GM18519 (cell line): ENCODE data around the gene EFCAB8.

ENCODE experiments used
- ATAC-seq: cut with Tn5 transposase; IDR thresholded peaks from one replicate; pipeline ENCODE4 v1.9.1; 2021; ENCODE audit warnings: mild to moderate bottlenecking, moderate library complexity; ENCODE audit not compliant: unreplicated experiment, low FRiP score

The EFCAB8 gene

DNA sequence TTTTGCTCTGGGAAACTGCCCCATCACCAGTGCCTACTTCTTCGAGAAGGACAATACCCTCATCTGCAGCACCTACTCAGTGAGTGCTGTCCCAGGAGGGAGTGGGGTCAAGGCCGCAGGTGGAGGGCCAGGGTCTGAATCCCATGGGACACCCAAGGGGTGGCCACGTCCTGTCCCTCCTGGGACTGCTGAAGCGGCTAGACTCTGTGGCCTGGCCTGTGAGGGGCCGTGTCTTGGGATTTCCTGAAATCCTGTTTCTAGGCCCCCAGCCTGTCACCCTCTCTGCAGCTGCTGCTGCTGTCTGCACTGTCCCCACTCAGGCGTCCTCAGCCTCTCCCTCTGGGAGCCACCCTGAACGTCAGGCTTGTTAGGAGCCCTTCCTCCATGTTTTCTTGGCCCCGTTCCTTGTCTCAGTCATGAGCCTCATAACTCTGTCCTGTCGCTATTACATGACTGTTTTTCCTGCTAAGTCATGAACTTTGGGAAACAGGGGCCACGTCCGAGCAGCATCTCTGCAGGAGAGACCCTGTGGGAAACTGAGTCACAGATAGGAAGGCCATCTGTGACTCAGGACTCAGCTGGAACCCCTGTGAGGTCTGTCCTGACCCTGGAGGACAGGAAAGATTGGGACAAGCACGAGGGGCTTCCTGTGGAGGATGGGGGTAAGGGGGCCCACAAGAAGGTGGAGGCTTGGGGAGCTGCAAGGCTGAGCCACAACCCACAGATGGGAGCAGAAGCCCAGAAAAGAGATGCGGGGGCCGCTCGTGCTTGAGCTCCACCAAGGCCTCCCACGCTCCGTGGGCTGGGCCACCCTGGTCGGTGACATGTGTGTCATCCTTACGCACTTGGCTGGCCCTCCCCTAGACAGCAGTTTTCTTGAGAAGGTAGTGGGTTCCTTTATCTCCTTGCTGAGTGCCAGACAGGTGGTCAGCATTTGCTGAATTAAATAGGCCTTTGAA lies 49.9 kb downstream of the EFCAB8 start:
- ATAC-seq = no peak

DNA sequence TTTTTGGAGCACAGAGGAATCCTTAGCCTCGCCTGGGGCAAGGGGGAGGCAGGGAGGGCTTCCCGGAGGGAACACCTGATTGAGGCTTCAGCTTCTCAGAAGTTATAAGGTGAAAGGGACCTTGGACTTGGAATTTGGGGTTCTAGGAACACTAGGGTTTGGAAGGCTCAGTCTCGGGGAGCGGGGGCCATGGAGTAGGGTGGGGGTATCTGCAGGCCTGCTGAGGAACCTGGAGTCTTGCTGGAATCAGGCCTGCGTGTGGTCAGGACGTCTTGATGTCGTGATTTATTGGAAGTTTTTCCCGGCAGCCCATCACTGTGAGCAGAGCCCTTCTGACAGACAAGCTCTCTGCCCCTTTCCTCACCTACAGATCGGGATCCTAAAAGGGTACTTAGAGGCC lies 50.7 kb downstream of the EFCAB8 start:
- no peak for ATAC-seq

DNA sequence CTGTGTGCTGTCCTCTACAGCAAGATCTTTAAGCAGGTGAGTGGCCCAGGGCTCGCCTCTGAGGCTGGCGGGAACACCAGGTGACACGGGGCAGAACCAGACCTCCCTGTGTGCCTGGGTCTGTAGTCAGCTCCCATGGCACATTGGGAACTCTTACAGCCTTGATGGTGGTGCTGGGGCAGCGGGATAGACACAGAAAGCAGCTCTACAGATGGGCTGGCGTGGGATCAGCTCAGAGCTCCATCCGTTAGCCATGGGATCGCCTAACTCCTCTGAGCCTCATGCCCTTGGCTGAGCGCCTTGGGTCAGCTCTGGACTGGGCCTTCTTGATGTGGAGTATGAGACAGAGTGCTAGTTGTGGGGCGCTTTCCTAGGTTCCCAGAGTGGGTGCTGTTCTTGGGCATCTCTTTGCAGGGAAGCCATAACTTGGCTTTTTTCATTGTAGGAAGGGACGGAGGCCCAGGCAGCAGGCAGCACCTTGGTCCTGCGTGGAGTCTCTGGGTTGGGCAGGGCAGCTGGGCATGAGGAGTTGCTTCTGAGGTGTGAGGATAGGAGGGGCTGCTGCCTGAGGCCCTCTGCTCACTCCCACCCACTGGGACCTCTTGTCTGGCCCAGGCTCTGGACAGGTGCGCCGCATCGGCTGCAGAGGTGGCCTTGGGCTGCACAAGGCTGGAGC lies 51.3 kb downstream of the EFCAB8 start:
- ATAC-seq = no peak

DNA sequence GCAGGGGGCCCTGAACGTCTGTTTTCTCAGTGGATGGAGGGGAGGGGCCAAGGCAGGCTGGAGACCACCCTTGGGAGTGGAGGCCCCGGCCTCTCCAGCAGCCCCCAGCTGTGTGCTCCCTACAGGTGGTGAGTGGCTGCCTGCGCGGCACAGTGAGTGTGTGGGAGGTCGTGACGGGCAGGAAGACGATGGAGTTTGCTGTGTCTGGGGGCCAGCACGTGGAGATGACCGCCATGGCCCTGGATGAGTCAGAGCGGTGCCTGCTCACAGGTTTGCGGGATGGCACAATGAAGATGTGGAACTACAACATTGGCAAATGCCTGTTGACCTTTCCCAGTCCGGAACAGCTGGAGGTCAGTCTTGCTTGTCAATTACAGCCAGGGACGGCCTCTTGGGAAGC lies 52.6 kb downstream of the EFCAB8 start:
- no peak for ATAC-seq

DNA sequence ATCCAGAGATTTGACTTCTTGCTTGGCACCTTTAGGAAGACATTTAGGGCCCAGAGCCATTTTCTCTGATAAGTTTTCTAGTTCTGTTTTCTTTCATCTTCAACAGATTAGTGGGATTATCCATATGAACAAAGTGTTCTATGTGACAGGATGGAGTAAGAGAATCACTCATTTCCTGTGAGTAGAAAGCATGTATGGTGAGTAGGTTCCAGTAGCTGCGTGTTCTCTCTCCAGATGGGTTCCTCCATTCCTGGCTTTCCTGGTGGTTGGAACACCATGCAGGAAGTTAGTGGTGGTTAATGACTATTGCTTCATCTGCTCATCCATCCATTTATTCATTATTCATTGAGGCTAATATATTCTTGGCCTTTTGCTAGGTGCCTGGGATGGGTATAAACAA lies 54.0 kb downstream of the EFCAB8 start:
- ATAC-seq = no peak

DNA sequence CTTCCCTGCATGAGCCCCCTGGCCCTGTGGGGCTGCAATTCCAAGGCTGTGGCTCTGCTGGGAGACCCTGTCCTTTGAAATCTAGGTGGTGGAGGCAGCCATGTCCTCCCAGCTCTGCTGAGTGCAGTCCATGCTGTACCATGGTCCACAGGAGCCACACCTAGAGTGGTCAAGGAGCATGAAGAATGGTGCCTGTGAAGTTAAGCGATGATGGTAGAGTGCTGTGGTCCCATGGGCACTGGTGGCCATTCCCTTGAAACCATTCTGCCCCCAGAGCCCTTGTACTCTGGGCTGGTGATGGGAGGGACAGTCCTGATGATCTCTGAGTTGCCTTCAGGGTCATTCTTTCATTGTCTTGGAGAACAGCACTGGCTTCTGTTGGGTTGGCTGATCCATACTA lies 55.3 kb downstream of the EFCAB8 start:
- ATAC-seq = no peak

DNA sequence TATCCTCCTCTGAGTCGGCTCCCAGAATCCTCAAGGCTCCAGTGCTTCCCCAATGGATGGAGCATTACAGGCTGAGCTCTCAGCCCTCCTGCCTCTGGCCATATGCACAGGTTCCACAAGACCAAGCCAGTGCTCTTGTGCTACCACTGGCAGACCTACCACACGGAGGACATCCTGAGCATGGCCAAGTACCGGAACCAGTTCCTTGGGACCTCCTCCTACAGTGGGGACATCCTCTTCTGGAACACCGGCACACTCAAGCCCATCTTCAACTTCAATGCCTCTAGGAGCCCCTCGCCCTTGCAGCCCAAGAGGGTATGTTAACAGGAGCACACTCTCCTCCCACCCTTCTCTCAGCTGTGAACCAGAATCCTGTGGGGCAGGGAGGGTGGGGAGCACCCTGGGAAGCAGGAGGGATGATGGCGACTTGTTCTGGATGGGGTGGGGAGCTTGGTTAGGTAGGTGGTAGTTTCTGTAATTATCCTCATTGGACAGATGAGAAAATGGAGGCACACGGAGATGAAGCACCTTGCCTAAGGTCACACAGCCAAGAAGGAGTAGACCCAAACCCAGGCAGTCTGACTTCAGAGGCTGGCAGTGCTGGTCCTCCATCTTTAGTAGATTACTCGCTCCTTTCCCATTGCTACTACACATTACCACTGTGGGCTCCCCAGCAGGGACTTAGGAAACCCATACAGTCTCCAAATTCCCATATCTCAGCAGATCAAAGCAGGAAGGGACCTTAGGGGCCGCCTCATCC lies 58.6 kb downstream of the EFCAB8 start:
- ATAC-seq = no peak

DNA sequence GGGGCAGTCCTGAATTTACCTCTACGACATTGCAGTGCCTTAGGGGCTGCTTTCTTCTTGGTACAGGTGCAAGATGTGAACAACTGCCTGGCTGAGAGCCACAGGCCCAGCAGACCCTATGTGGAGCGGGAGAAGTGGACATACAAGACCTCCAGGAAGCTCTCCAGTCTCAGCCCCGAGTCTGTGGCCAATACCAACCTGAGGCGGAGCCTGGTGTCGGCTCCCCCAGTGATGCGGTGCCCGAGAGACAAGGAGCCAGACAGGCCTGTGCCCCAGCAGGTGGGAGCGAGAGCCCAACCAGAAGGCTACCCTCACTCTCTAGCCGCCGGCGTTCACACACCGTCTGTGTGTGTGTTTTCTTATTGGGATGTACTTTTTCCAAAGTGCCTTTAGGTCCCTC lies 59.6 kb downstream of the EFCAB8 start:
- ATAC-seq = no peak

DNA sequence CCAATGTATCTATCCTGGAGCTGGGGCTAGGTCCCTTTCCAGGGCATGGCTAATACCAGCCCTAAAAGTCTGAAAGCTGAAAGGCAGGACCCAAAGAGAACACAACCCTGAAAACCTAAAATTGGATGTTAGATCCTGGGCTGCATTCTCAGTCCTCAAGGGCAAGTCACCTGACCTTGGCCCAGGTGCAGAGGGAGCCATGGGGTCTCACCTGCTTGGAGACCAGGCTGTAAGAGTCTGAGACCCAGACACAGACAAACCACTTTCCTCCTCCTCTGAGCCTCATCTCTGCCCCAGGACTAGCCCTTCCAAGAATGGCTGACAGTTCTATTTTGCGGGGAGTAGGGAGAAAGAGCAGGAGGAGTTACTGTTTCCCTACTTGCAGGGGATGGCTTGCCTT lies 60.0 kb downstream of the EFCAB8 start:
- ATAC-seq = no peak

DNA sequence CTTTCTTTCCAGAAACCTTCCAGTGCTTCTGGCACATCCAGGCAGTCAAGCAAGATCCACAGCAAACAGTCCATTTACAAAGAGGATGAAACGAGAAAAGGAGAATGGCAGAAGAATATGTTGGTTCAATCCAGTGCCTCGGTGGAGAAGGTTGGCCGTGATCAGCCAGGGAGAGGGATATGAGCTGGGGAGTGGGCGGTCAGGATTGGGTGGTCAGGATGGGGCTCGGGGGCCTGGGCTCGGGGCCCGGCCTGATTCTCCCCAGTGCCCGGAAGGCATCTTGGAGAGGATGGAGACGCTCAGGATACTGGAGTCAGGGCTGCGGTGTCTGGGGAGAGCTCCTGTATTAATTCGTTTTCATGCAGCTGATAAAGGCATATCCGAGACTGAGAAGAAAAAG lies 61.3 kb downstream of the EFCAB8 start:
- no peak for ATAC-seq

DNA sequence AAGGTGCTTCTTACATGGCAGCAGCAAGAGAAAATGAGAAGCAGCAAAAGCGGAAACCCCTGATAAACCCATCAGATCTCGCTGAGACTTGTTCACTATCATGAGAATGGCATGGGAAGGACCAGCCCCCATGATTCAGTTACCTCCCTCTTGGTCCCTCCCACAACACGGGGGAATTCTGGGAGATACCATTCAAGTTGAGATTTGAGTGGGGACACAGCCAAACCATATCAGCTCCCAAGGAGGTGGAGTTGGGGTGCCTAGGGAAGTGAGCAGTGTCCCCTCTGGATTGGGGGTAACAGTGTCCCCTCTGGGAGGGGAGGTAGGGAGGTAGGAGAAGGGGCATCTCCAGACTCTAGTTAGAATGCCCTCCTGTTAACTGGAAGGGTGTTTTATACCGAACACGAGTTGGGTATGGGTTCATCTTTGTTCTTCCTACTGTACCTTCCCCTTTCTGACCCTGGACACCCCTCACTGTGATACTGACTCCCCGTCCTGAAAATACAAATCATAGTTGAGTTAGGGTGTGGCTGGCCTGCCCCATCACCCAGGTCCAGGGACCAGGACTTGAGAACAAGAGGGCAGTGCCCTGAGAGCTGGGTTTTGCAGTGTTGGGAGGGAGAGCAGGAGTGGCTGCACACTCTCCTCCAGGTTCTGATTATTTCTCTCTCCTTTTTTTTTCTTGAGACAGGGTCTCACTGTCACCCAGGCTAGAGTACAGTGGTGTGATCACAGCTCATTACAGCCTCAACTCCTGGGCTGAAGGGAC lies 62.0 kb downstream of the EFCAB8 start:
- ATAC-seq = no peak

DNA sequence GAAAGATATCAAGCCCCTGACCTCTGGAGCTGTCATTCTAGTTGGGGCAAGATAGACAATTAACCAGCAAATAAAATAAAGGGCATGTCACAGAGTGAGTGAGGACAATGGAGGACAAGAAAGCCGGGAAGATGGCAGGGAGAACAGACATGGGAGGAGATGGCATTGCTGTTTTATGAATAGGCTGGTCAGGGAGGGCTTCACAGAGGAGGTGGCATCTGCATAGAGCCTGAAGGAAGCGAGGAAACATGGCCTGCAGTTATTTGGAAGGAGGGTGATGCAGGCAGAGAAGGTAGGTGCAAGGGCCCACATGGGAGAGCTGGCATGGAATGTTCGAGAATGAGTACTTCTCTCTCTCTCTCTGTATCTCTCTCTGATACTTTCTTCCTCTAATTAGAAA lies 63.7 kb downstream of the EFCAB8 start:
- no peak for ATAC-seq

DNA sequence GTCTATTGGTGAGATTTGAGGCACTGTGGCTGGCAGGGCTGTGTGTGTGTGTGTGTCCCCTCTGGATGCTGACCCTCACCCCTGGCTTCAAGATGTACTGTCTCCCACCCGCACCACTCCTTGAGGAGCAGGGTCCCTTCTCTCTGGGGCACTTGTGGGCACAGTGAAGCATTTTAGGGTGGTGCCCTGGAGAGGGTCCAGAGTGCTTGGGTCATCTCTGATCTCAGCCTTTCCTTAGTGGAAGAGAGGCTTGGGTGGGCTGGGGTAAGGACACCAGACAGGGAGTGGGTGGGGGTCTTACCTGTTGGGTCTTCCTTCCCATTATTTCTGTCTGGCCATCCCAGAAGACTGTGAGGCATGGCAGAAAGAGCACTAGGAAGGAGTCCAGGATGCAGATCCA lies 66.1 kb downstream of the EFCAB8 start:
- ATAC-seq = no peak

DNA sequence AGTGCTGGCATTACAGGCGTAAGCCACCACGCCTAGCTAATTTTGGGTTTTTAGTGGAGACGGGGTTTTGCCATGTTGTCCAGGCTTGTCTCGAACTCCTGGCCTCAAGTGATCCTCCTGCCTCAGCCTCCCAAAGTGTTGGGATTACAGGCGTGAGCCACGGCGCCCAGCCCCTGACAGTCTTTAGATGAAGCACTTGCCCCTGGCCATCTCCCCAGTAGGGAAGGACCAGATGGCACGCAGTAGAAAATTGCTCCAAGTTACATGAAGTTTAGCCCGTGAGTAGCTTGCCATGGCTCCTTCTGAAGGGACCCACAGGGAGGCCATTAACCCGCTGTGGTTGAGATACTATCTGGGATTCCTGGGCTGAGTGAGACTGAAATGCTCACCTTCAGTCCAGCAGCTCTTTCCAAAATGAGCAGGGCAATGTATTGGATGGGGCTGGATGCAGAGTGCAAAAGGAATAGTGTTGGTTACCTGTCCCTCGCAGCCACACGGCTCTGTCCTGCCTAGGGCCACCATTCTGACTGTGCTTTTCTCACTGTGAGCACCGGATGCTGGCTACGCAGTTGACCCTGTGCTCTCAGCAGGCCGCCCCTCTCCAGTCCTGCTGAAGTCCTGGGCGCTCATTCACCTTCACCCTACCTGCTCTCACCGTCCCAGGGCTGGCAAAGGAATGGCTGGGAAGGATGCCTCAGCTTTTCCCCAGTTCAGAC lies 66.9 kb downstream of the EFCAB8 start:
- ATAC-seq = no peak

DNA sequence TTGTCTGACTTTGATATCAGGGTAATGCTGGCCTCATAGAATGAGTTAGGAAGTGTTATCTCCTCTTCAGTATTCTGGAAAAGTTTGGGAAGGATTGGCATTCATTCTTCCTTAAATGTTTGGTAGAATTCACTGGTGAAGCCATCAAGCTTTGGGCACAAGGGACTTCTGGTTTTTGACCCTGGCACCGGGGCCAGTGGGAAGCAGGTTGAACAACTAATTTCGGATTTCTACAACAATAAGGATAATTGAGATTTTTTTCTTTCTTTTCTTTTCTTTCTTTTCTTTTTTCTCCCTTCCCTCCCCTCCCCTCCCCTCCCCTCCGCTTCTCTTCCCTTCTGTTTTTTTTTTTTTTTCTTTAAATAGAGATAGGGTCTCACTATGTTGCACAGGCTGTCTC lies 70.4 kb downstream of the EFCAB8 start:
- no peak for ATAC-seq

DNA sequence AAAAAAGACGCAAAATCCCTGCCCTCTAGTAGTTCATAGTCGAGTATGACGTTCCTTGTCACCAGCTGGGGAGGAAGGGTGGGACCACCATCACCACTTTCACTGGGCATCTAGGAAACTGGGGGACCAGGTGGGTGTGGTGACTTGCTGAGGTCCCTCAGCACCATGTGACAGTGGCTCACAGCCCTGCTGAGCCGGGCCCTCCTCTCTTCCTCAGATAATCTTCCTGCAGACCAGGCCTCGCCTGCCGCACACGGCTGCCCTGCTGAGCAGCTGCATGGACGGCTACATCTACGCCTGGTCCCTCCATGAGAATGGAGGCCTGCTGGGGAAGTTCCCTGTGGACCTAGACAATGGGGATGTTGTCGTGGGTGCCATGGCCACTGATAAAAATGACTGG lies 71.5 kb downstream of the EFCAB8 start:
- ATAC-seq = no peak

DNA sequence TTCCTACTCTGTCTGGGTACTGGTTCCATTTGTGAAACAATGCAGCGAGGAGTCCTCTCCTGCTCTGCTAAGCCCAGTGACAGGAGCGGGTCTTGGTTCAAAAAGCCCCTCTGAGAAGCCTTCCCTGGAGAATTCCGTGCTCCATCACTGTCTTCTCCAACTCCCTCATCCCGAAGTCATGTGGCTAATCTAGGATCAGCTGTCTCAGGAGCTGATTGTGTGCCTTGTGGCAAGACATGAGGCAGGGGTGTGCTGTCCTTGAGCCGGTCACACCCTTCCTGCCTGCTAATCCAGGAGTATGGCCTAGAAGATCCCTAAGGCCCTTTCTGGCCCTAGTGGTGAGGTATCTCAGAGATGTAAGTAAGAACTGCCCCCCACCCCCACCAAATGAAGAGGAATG lies 72.0 kb downstream of the EFCAB8 start:
- no peak for ATAC-seq

DNA sequence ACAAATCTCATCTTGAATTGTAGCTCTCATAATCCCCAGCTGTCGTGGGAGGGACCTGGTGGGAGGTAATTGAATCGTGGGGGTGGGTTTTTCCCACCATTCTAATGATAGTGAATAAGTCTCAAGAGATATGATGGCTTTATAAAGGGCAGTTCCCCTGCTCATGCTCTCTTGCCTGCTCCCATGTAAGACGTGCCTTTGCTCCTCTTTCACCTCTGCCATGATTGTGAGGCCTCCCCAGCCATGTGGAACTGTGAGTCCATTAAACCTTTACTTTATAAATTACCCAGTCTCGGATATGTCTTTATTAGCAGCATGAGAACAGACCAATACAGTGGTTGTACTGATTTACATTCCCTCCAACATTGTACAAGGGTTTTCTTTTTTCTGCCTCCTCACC lies 75.9 kb downstream of the EFCAB8 start:
- no peak for ATAC-seq

DNA sequence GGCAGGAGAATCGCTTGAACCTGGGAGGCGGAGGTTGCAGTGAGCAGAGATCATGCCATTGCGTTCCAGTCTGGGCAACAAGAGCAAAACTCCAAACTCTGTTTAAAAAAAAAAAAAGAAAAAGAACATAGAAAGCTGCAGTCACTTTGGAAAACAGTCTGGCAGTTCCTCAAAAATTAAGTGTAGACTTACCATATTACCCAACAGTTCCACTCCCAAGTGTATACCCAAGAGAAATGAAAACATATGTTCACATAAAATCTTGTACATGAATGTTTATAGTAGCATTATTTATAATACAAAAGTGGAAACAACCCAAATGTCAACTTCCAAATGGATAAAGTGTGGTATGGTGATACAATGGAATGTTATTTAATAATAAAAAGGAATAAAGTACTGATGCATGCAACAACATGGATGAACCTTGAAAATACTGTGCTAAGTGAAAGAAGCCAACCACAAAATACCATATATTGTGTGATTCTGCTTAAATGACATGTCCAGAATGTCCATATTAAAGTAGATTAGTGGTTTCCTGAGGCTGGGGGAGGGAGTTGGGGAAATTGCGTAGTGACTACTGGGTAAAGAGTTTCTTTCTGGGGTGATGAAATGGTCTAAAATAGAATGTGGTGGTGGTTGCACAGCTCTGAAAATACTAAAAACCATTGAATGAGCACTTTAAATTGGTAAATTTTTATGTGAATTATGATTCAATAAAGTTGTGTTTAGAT lies 82.6 kb downstream of the EFCAB8 start:
- no peak for ATAC-seq
